Endothelial cell of umbilical vein (primary cell): ENCODE data around the gene GLIS2. TPM values are rescaled to one million over a fixed set of nuclear protein-coding genes. Genes with fewer than 3 reads are reported as not detected.

Source experiments
- BruUV-seq: library from RNA; stranded (reverse); fragments of 400-500 nt; replicated peaks from 2 replicates; lab custom pipeline; 2021; lab: Mats Ljungman, UMichigan
- CTCF ChIA-PET: fragments of 300-600, 350-600 bp; sonication (Branson Sonifier 250); formaldehyde crosslinking; loops from one replicate; lab custom pipeline; 2021; ENCODE audit warnings: antibody characterized with exemption, inconsistent platforms; lab: Charles Lee
- POLR2A ChIA-PET: fragments of 300-600, 350-600 bp; sonication (Branson Sonifier 250); formaldehyde crosslinking; loops from one replicate; lab custom pipeline; 2021; ENCODE audit warnings: antibody characterized with exemption, inconsistent platforms; lab: Charles Lee
- DNase-seq: peaks from one replicate; pipeline ENCODE4 v3.0.0-alpha.2; 2011; ENCODE audit warnings: low read depth, low spot score
- FAIRE-seq: peaks from 2 replicates; lab custom pipeline; 2011; peaks lifted over from hg19 to GRCh38; lab: Jason Lieb, UNC
- H2AFZ ChIP-seq: 2 replicates; pipeline ENCODE4 v1.6.0; 2012; ENCODE audit warnings: low read depth, low read length, control low read depth, inconsistent platforms
- H3K27ac ChIP-seq: 2 replicates; pipeline ENCODE4 v1.5.1; 2011; ENCODE audit warnings: low read depth, mild to moderate bottlenecking, control low read depth, low read length, moderate library complexity; ENCODE audit not compliant: insufficient read depth
- H3K27me3 ChIP-seq, 2 experiments: 2 replicates each; pipeline versions ENCODE4 v1.6.0 to v1.6.1; 2011; ENCODE audit warnings: low read length in 2 of 2, mixed read lengths in 1 of 2; ENCODE audit not compliant: control insufficient read depth in 2 of 2, insufficient read depth in 2 of 2
- H3K36me3 ChIP-seq, 2 experiments: 2 replicates in 1 of 2; 3 replicates in 1 of 2; pipeline ENCODE4 v1.5.1; 2011; ENCODE audit warnings: low read length in 2 of 2, mild to moderate bottlenecking in 1 of 2, moderate library complexity in 1 of 2; ENCODE audit not compliant: control insufficient read depth in 2 of 2, insufficient read depth in 2 of 2; ENCODE audit errors: extremely low read depth in 1 of 2
- H3K4me1 ChIP-seq: 3 replicates; pipeline ENCODE4 v1.5.1; 2011; ENCODE audit warnings: mild to moderate bottlenecking, low read length; ENCODE audit not compliant: control insufficient read depth, insufficient read depth; ENCODE audit errors: extremely low read depth
- H3K4me2 ChIP-seq: 2 replicates; pipeline ENCODE4 v1.6.1; 2011; ENCODE audit warnings: low read length, control low read depth, mixed read lengths; ENCODE audit not compliant: insufficient read depth
- H3K4me3 ChIP-seq, 3 experiments: fragments of 200-600 bp in 1 of 3; sonication (generic), shearing (Covaris generic) in 1 of 3; replicated peaks in 1 of 3; 2 replicates each; pipeline ENCODE4 v1.5.1; 2011 to 2016; ENCODE audit warnings: control low read depth in 3 of 3, low read length in 3 of 3, mild to moderate bottlenecking in 2 of 3, inconsistent platforms in 1 of 3, low read depth in 1 of 3, moderate library complexity in 1 of 3; ENCODE audit not compliant: insufficient read depth in 1 of 3
- H3K79me2 ChIP-seq: 2 replicates; pipeline ENCODE4 v1.6.0; 2012; ENCODE audit warnings: low read length, inconsistent platforms; ENCODE audit not compliant: control insufficient read depth, insufficient read depth
- H3K9ac ChIP-seq: replicated peaks from 2 replicates; pipeline ENCODE3; 2011; ENCODE audit warnings: low read length, control low read depth; ENCODE audit not compliant: insufficient read depth; ENCODE audit errors: extremely low read depth
- H3K9me1 ChIP-seq: replicated peaks from 3 replicates; pipeline ENCODE4 v1.6.0; 2011; ENCODE audit warnings: mild to moderate bottlenecking, low read length; ENCODE audit not compliant: control insufficient read depth, insufficient read depth; ENCODE audit errors: extremely low read depth
- H3K9me3 ChIP-seq: replicated peaks from 2 replicates; pipeline ENCODE4 v1.5.1; 2012; ENCODE audit warnings: low read length, inconsistent platforms; ENCODE audit not compliant: control insufficient read depth, insufficient read depth
- H4K20me1 ChIP-seq: replicated peaks from 2 replicates; pipeline ENCODE3; 2011; ENCODE audit warnings: mild to moderate bottlenecking, low read length; ENCODE audit not compliant: control insufficient read depth, insufficient read depth; ENCODE audit errors: extremely low read depth
- CTCF ChIP-seq, 2 donors: IDR thresholded peaks; 1 replicate in 1 of 2; 2 replicates in 1 of 2; pipeline ENCODE4 v1.5.1; 2011; ENCODE audit warnings: low read length in 2 of 2, mild to moderate bottlenecking in 2 of 2, moderate library complexity in 2 of 2, control low read depth in 1 of 2, inconsistent platforms in 1 of 2, low read depth in 1 of 2; ENCODE audit not compliant: insufficient read depth in 1 of 2; ENCODE audit errors: extremely low read depth in 1 of 2
- EZH2 ChIP-seq: IDR thresholded peaks from 2 replicates; pipeline ENCODE4 v1.6.1; 2012; ENCODE audit warnings: borderline replicate concordance, low read depth, mild to moderate bottlenecking, moderate library complexity, low read length, inconsistent platforms; ENCODE audit not compliant: severe bottlenecking
- FOS ChIP-seq: IDR thresholded peaks from 2 replicates; pipeline ENCODE4 v1.6.1; 2011; ENCODE audit warnings: mild to moderate bottlenecking, low read length, moderate library complexity, borderline replicate concordance; ENCODE audit not compliant: insufficient read depth
- GATA2 ChIP-seq: IDR thresholded peaks from 2 replicates; pipeline ENCODE4 v1.7.0; 2011; ENCODE audit warnings: low read depth, mild to moderate bottlenecking, moderate library complexity, mixed read lengths, low read length; ENCODE audit not compliant: insufficient read length, insufficient read depth
- JUN ChIP-seq: IDR thresholded peaks from 2 replicates; pipeline ENCODE4 v1.6.1; 2011; ENCODE audit warnings: borderline replicate concordance, low read depth; ENCODE audit not compliant: insufficient read length, insufficient read depth
- MAX ChIP-seq: IDR thresholded peaks from 2 replicates; pipeline ENCODE4 v1.6.1; 2011; ENCODE audit not compliant: insufficient read depth, insufficient read length
- POLR2A ChIP-seq: IDR thresholded peaks from 2 replicates; pipeline ENCODE4 v1.6.1; 2012; ENCODE audit warnings: low read depth, mild to moderate bottlenecking, control low read depth, low read length
- POLR2AphosphoS5 ChIP-seq: IDR thresholded peaks from 2 replicates; pipeline ENCODE4 v1.6.1; 2012; ENCODE audit warnings: low read depth, mild to moderate bottlenecking, control low read depth, low read length, moderate library complexity; ENCODE audit not compliant: insufficient read depth
- dilution Hi-C: fragments of 300-500 bp; cut with MboI; formaldehyde crosslinking; loops from one replicate; pipeline ENCODE4 v1.15.0; 2019; ENCODE audit warnings: low sequenced_read_pairs; ENCODE audit not compliant: extremely low pct_ligation_motif_present
- intact Hi-C: fragments of 100-400 bp; cut with micrococcal nuclease; formaldehyde crosslinking; loops from one replicate; pipeline ENCODE4 v1.10.0; 2022
- polyA plus RNA-seq, 4 experiments: library from polyadenylated mRNA; depleted of rRNA in 3 of 4; stranded (reverse) in 3 of 4; unstranded in 1 of 4; fragments of >200 nt; gene quantifications; 2 replicates each; pipeline versions ENCODE4 v1.2.1 to v1.2.3, GENCODE V29; 2011 to 2012; ENCODE audit warnings: missing spikeins in 1 of 4
- total RNA-seq: library from RNA; stranded (reverse); gene quantifications from 2 replicates; pipeline ENCODE4 v1.2.3, GENCODE V29; 2021

The GLIS2 gene
- total and polyA plus RNA-seq, 2 donors (not counting 3 experiments of a cell fraction or from before 2014, with no cell fraction given) = 4.6 to 10.1 TPM

GRCh38 chr16:4309833-4310266, 6.0 kb upstream of the GLIS2 start:
- FAIRE-seq (peak; percentile 86), DNase-seq (peak; percentile 86)
- CTCF ChIA-PET = interaction anchor here (0.9 to 8.6 kb wide), 22 partner anchors 10 to 109 kb away, joined by 3 to 135 read pairs (median 6); partner anchors contain the start of genes CORO7 and TFAP4
- H3K27ac ChIP-seq = no peak overlapping the region
- no peak overlapping the region for H3K4me3 ChIP-seq
- no peaks in the 10 kb centered on the region for H3K36me3 ChIP-seq
- H3K27me3 ChIP-seq = no peaks in the 10 kb centered on the region
- no peak overlapping the region for H3K4me2 ChIP-seq
- H4K20me1 ChIP-seq = no peaks in the 10 kb centered on the region
- H3K9me1 ChIP-seq = no peaks in the 10 kb centered on the region
- no peak overlapping the region for H3K9ac ChIP-seq
- dilution Hi-C loops (no loop called here), intact Hi-C loops (loop anchor here (1.0 kb wide), 1 partner anchor 18 kb away; no protein-coding TSS in a partner anchor)
- POLR2A ChIA-PET = no interaction called here
- peak overlapping the region; percentile 84 for H2AFZ ChIP-seq
- peaks cover 8% of the 10 kb centered on the region for H3K4me1 ChIP-seq
- no TSS peak for BruUV-seq
- no peaks in the 10 kb centered on the region for H3K9me3 ChIP-seq
- H3K79me2 ChIP-seq = no peaks in the 10 kb centered on the region
- TF ChIP-seq FOS = no peak
- no peak for TF ChIP-seq POLR2A
- peak; percentile 74 to 92 for TF ChIP-seq CTCF (IDR thresholded peaks at IDR 0.05; ENCODE audit: extremely low read depth in 1 of 2, insufficient read depth in 1 of 2, low read depth in 1 of 2, low read length in 2 of 2)
- TF ChIP-seq EZH2 = no peak
- TF ChIP-seq GATA2 = no peak
- no peak for TF ChIP-seq MAX
- no peak for TF ChIP-seq JUN
- TF ChIP-seq POLR2AphosphoS5 = peak; percentile 19
